A673 (cell line): ENCODE data around the gene POLR1A.

Experiments used
- EZH2 ChIP-seq: fragments of 200-600 bp; sonication (generic); IDR thresholded peaks from 2 replicates; pipeline ENCODE4 v1.6.1; 2017; ENCODE audit warnings: borderline replicate concordance, low read depth, mild to moderate bottlenecking, mixed read lengths, antibody characterized with exemption, low read length; ENCODE audit not compliant: poor library complexity, severe bottlenecking
- TF ChIP-seq, protein P1 (sequence below): fragments of 300-800, 200-600 bp; sonication (generic); conservative IDR thresholded peaks from 2 replicates; pipeline ENCODE4 v1.5.1; 2017; ENCODE audit warnings: low read depth, mild to moderate bottlenecking, antibody characterized with exemption, low read length, moderate library complexity, mixed read lengths

DNA sequence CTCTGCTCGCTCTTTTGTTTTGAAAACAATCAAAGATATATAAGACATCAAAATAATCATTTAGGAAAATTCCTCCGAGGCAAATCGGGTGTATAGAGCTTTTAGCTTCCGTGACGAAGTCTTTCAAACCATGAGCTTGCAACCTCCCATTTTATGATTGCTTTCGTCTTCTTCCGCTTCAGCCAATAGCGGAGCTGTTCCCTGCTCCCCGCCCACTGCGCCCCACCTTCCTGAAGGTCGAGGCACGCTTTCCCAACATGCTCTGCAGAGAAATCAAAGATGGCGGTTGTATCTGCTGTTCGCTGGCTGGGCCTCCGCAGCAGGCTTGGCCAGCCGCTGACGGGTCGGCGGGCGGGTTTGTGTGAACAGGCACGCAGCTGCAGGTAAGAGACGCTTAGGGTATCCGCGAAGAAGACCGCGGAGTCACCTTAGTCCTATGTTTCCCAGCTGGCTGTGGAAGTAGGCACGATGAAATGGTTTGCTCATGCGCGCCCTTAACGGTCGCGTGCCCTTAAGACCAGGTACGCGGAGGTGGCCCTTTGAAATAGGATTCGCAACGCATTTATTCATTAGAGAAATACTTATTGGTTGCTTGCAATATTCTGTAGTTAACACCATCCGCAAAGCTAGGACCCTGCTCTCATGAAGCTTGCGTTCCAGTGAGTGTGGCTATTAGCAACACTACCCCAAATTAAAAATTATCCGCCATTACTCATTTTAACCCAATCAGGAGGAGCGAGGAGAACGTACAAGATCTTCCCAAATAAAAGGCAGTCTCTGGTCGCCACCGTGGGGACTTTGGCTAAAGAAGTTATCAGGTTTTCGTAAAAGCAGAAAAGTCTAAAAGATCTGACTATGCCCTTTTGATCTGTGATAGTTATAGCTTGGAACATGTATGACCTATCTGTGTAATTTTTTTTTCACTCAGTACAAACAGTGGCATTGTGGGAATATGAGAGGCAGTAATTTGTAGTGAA lies 571 bp upstream of the POLR1A start, which contains the start of gene PTCD3:
- TF ChIP-seq EZH2: no peak
- TF ChIP-seq, protein P1, sequence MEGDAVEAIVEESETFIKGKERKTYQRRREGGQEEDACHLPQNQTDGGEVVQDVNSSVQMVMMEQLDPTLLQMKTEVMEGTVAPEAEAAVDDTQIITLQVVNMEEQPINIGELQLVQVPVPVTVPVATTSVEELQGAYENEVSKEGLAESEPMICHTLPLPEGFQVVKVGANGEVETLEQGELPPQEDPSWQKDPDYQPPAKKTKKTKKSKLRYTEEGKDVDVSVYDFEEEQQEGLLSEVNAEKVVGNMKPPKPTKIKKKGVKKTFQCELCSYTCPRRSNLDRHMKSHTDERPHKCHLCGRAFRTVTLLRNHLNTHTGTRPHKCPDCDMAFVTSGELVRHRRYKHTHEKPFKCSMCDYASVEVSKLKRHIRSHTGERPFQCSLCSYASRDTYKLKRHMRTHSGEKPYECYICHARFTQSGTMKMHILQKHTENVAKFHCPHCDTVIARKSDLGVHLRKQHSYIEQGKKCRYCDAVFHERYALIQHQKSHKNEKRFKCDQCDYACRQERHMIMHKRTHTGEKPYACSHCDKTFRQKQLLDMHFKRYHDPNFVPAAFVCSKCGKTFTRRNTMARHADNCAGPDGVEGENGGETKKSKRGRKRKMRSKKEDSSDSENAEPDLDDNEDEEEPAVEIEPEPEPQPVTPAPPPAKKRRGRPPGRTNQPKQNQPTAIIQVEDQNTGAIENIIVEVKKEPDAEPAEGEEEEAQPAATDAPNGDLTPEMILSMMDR: no peak
